H1 (cell line): Measurements from ENCODE around the gene HTR3B. TPM values are rescaled to one million over a fixed set of nuclear protein-coding genes. Genes with fewer than 3 reads are reported as not detected.

Experiments
- CTCF ChIA-PET: fragments of 300-600 bp; sonication (Branson Sonifier 250); formaldehyde crosslinking; loops from one replicate; lab custom pipeline; 2021; ENCODE audit not compliant: partially characterized antibody; lab: Charles Lee
- POLR2A ChIA-PET: fragments of 300-600 bp; sonication (Branson Sonifier 250); formaldehyde crosslinking; loops from one replicate; lab custom pipeline; 2021; ENCODE audit warnings: inconsistent platforms; ENCODE audit not compliant: partially characterized antibody; lab: Charles Lee
- DNase-seq, 2 experiments: peaks; one replicate each; pipeline versions ENCODE4 v3.0.0 to v3.0.0-alpha.2; 2010 to 2022; ENCODE audit warnings: low spot score in 2 of 2, low read depth in 1 of 2, mixed read lengths in 1 of 2
- FAIRE-seq: peaks from 2 replicates; lab custom pipeline; 2011; peaks lifted over from hg19 to GRCh38; lab: Jason Lieb, UNC
- H2AFZ ChIP-seq: 2 replicates; pipeline ENCODE4 v1.8.1; 2012; ENCODE audit warnings: low read length, inconsistent platforms
- H2AK5ac ChIP-seq: 2 replicates; pipeline ENCODE4 v1.6.1; 2013; ENCODE audit warnings: low read depth, low read length
- H2BK120ac ChIP-seq: replicated peaks from 2 replicates; pipeline ENCODE3; 2013; ENCODE audit warnings: low read depth, low read length, inconsistent platforms
- H2BK12ac ChIP-seq: 2 replicates; pipeline ENCODE4 v1.6.1; 2013; ENCODE audit warnings: low read depth, low read length
- H2BK15ac ChIP-seq: 2 replicates; pipeline ENCODE4 v1.6.1; 2013; ENCODE audit warnings: low read length
- H2BK20ac ChIP-seq: 2 replicates; pipeline ENCODE4 v1.6.1; 2013; ENCODE audit warnings: low read length
- H2BK5ac ChIP-seq: 2 replicates; pipeline ENCODE4 v1.6.1; 2013; ENCODE audit warnings: low read depth, low read length
- H3K14ac ChIP-seq: 2 replicates; pipeline ENCODE4 v1.6.1; 2013; ENCODE audit warnings: inconsistent platforms; ENCODE audit not compliant: insufficient read length
- H3K18ac ChIP-seq: 2 replicates; pipeline ENCODE4 v1.6.1; 2013; ENCODE audit warnings: low read length; ENCODE audit errors: extremely low read depth
- H3K23ac ChIP-seq: 2 replicates; pipeline ENCODE4 v1.6.1; 2013; ENCODE audit warnings: inconsistent platforms; ENCODE audit not compliant: insufficient read length
- H3K23me2 ChIP-seq: 2 replicates; pipeline ENCODE4 v1.6.1; 2013; ENCODE audit warnings: low read depth, low read length
- H3K27ac ChIP-seq: 2 replicates; pipeline ENCODE4 v1.6.1; 2011; ENCODE audit warnings: low read depth, low read length, inconsistent platforms
- H3K27me3 ChIP-seq, 4 experiments: replicated peaks in 1 of 4; 1 replicate in 1 of 4; 2 replicates in 3 of 4; pipeline versions ENCODE4 v1.6.1 to v1.8.1; 2011 to 2013; ENCODE audit warnings: low read length in 3 of 4, mild to moderate bottlenecking in 3 of 4, inconsistent platforms in 2 of 4, mixed read lengths in 2 of 4, moderate library complexity in 1 of 4; ENCODE audit not compliant: control insufficient read depth in 3 of 4, insufficient read depth in 3 of 4; ENCODE audit errors: extremely low read depth in 1 of 4
- H3K36me3 ChIP-seq, 4 experiments: 2 replicates each; pipeline versions ENCODE4 v1.6.1 to v1.8.1; 2011 to 2013; ENCODE audit warnings: mild to moderate bottlenecking in 4 of 4, low read length in 3 of 4, moderate library complexity in 2 of 4, control low read depth in 1 of 4, inconsistent platforms in 1 of 4; ENCODE audit not compliant: insufficient read depth in 4 of 4, control insufficient read depth in 2 of 4
- H3K4ac ChIP-seq: replicated peaks from 2 replicates; pipeline ENCODE3; 2013; ENCODE audit warnings: low read length, low read depth, mixed read lengths, inconsistent platforms; ENCODE audit not compliant: insufficient read length
- H3K4me1 ChIP-seq, 4 experiments: replicated peaks in 1 of 4; 1 replicate in 1 of 4; 2 replicates in 3 of 4; pipeline versions ENCODE4 v1.6.1 to v1.8.1; 2011 to 2013; ENCODE audit warnings: low read length in 3 of 4, inconsistent platforms in 2 of 4, mixed read lengths in 1 of 4; ENCODE audit not compliant: insufficient read depth in 4 of 4, control insufficient read depth in 3 of 4
- H3K4me2 ChIP-seq, 2 experiments: 2 replicates each; pipeline versions ENCODE4 v1.6.1 to v1.8.1; 2011 to 2013; ENCODE audit warnings: low read depth in 2 of 2, low read length in 2 of 2, control low read depth in 1 of 2, inconsistent platforms in 1 of 2, mild to moderate bottlenecking in 1 of 2; ENCODE audit not compliant: insufficient read depth in 1 of 2
- H3K4me3 ChIP-seq, 4 experiments: fragments of 200-600, 300-600 bp in 1 of 4; sonication (generic), shearing (Covaris generic), sonication (Bioruptor Twin) in 1 of 4; 2 replicates each; pipeline versions ENCODE4 v1.5.1 to v1.8.1; 2011 to 2016; ENCODE audit warnings: low read length in 4 of 4, low read depth in 3 of 4, control low read depth in 2 of 4, inconsistent platforms in 2 of 4, mild to moderate bottlenecking in 2 of 4, mixed read lengths in 1 of 4, moderate library complexity in 1 of 4; ENCODE audit not compliant: insufficient read depth in 2 of 4; ENCODE audit errors: extremely low read depth in 1 of 4
- H3K56ac ChIP-seq: replicated peaks from 2 replicates; pipeline ENCODE3; 2013; ENCODE audit warnings: low read depth, mild to moderate bottlenecking, mixed read lengths, low read length, inconsistent platforms; ENCODE audit not compliant: insufficient read length
- H3K79me1 ChIP-seq: 2 replicates; pipeline ENCODE4 v1.6.1; 2013; ENCODE audit warnings: low read depth, low read length, control low read depth
- H3K79me2 ChIP-seq, 2 experiments: 2 replicates each; pipeline versions ENCODE4 v1.6.1 to v1.8.1; 2012 to 2013; ENCODE audit warnings: low read length in 2 of 2, mild to moderate bottlenecking in 2 of 2, inconsistent platforms in 1 of 2; ENCODE audit not compliant: insufficient read depth in 2 of 2, control insufficient read depth in 1 of 2
- H3K9ac ChIP-seq, 4 experiments: replicated peaks in 1 of 4; 1 replicate in 1 of 4; 2 replicates in 3 of 4; pipeline versions ENCODE4 v1.6.1 to v1.8.1; 2011 to 2013; ENCODE audit warnings: low read depth in 3 of 4, low read length in 3 of 4, control low read depth in 2 of 4, mild to moderate bottlenecking in 2 of 4, moderate library complexity in 2 of 4, inconsistent platforms in 1 of 4; ENCODE audit errors: extremely low read depth in 1 of 4
- H3K9me3 ChIP-seq, 2 experiments: 2 replicates each; pipeline versions ENCODE4 v1.6.1 to v1.8.1; 2012 to 2013; ENCODE audit warnings: mild to moderate bottlenecking in 2 of 2, moderate library complexity in 2 of 2, control low read depth in 1 of 2, inconsistent platforms in 1 of 2, low read depth in 1 of 2, low read length in 1 of 2, mixed read lengths in 1 of 2; ENCODE audit not compliant: insufficient read depth in 2 of 2
- H4K20me1 ChIP-seq, 2 experiments: replicated peaks in 1 of 2; 2 replicates each; pipeline versions ENCODE3 to v1.8.1; 2011 to 2013; ENCODE audit warnings: inconsistent platforms in 2 of 2, low read length in 2 of 2, mild to moderate bottlenecking in 1 of 2; ENCODE audit not compliant: insufficient read depth in 2 of 2, control insufficient read depth in 1 of 2
- H4K5ac ChIP-seq: 2 replicates; pipeline ENCODE4 v1.6.1; 2013; ENCODE audit warnings: low read length, low read depth, mixed read lengths, inconsistent platforms; ENCODE audit not compliant: insufficient read length
- H4K8ac ChIP-seq: 2 replicates; pipeline ENCODE4 v1.8.0; 2013; ENCODE audit warnings: mild to moderate bottlenecking, moderate library complexity, low read length, inconsistent platforms; ENCODE audit not compliant: insufficient read depth; ENCODE audit errors: extremely low read depth
- H4K91ac ChIP-seq: replicated peaks from 2 replicates; pipeline ENCODE3; 2013; ENCODE audit warnings: low read length, mixed read lengths, inconsistent platforms; ENCODE audit not compliant: insufficient read length
- BACH1 ChIP-seq: IDR thresholded peaks from 2 replicates; pipeline ENCODE4 v1.6.1; 2012; ENCODE audit warnings: low read length, improper control_type of control experiment
- CREB1 ChIP-seq: IDR thresholded peaks from 2 replicates; pipeline ENCODE4 v1.6.1; 2012; ENCODE audit warnings: inconsistent platforms
- CTCF ChIP-seq, 3 experiments: IDR thresholded peaks; 1 replicate in 2 of 3; 2 replicates in 1 of 3; pipeline versions ENCODE4 v1.5.1 to v1.6.1; 2011; ENCODE audit warnings: low read length in 3 of 3, mild to moderate bottlenecking in 3 of 3, inconsistent platforms in 2 of 3, low read depth in 1 of 3, moderate library complexity in 1 of 3; ENCODE audit not compliant: insufficient read depth in 1 of 3; ENCODE audit errors: control extremely low read depth in 1 of 3
- EGR1 ChIP-seq: IDR thresholded peaks from 2 replicates; pipeline ENCODE4 v1.6.1; 2011; ENCODE audit warnings: low read depth, low read length, borderline replicate concordance
- GABPA ChIP-seq: IDR thresholded peaks from 2 replicates; pipeline ENCODE4 v1.6.1; 2011; ENCODE audit warnings: mild to moderate bottlenecking, low read length, moderate library complexity, borderline replicate concordance; ENCODE audit not compliant: insufficient read depth
- HDAC2 ChIP-seq, 2 experiments: fragments of 300-600 bp in 1 of 2; sonication (generic) in 1 of 2; IDR thresholded peaks; 2 replicates each; pipeline ENCODE4 v1.6.1; 2011 to 2012; ENCODE audit warnings: low read depth in 2 of 2, low read length in 2 of 2, mild to moderate bottlenecking in 2 of 2, moderate library complexity in 2 of 2, borderline replicate concordance in 1 of 2, inconsistent platforms in 1 of 2
- HDAC6 ChIP-seq: IDR thresholded peaks from one replicate; pipeline ENCODE4 v1.7.1; 2012; ENCODE audit warnings: low read depth, mild to moderate bottlenecking, inconsistent platforms, low read length, moderate library complexity
- JUN ChIP-seq: IDR thresholded peaks from 2 replicates; pipeline ENCODE4 v1.6.1; 2011; ENCODE audit warnings: low read depth, mild to moderate bottlenecking, improper control_type of control experiment, low read length
- KDM5A ChIP-seq: fragments of 200-600 bp; IDR thresholded peaks from 2 replicates; pipeline ENCODE4 v1.7.1; 2012; ENCODE audit warnings: mild to moderate bottlenecking, low read length, inconsistent platforms, mixed read lengths
- NANOG ChIP-seq: IDR thresholded peaks from 2 replicates; pipeline ENCODE4 v1.6.1; 2011; ENCODE audit warnings: low read length, low read depth, mild to moderate bottlenecking, inconsistent platforms; ENCODE audit not compliant: insufficient read depth, poor library complexity, severe bottlenecking
- POLR2A ChIP-seq, 2 experiments: IDR thresholded peaks; 1 replicate in 1 of 2; 2 replicates in 1 of 2; pipeline ENCODE4 v1.6.1; 2011; ENCODE audit warnings: low read depth in 2 of 2, low read length in 2 of 2, mild to moderate bottlenecking in 2 of 2; ENCODE audit errors: control extremely low read depth in 1 of 2
- SIN3A ChIP-seq, 2 experiments: IDR thresholded peaks in 1 of 2; conservative IDR thresholded peaks in 1 of 2; 2 replicates each; pipeline ENCODE4 v1.6.1; 2011 to 2012; ENCODE audit warnings: low read length in 2 of 2, improper control_type of control experiment in 1 of 2, low read depth in 1 of 2, mild to moderate bottlenecking in 1 of 2
- WGBS, 2 experiments: shearing (Covaris generic) in 1 of 2; methylation state at CpG; one replicate each; pipeline versions ENCODE4 v1.1.6 to v1.1.7; 2013 to 2015; ENCODE audit warnings: low lambda C conversion rate in 2 of 2, mixed read lengths in 2 of 2, inconsistent platforms in 1 of 2, low coverage in 1 of 2, missing lambda C conversion rate in 1 of 2; ENCODE audit not compliant: insufficient replicate concordance in 2 of 2, insufficient coverage in 1 of 2, insufficient read length in 1 of 2; ENCODE audit errors: extremely low coverage in 1 of 2, missing lambda C conversion rate in 1 of 2; 5-methylcytosine and 5-hydroxymethylcytosine counted together
- polyA plus RNA-seq, 7 experiments: library from polyadenylated mRNA; depleted of rRNA in 3 of 7; stranded (reverse) in 5 of 7; unstranded in 2 of 7; fragments of >200 nt in 5 of 7; fragments of 200-250 nt in 2 of 7; gene quantifications; 1 replicate in 5 of 7; 2 replicates in 1 of 7; 4 replicates in 1 of 7; pipeline versions ENCODE4 v1.2.1 to v1.2.3, GENCODE V29; 2011 to 2013; ENCODE audit warnings: missing spikeins in 2 of 7, mixed read lengths in 2 of 7
- total RNA-seq: library from RNA; stranded (reverse); fragmentation: NEBNext Ultra II Directional; extraction: Animal tissue kit (Norgen Biotek cat#: 25700); gene quantifications from 2 replicates; pipeline ENCODE4 v1.2.1, GENCODE V29; 2021

HTR3B gene
- total and polyA plus RNA-seq, 2 of the 8 experiments (the other 6 are each of a cell fraction or from before 2014, with no cell fraction given) = not detected

- Histone ChIP-seq H3K27me3 (no peaks in the 10 kb centered on the region), H2BK5ac (no peak overlapping the region), H3K36me3 (no peaks in the 10 kb centered on the region), H2BK20ac (no peak overlapping the region), H4K8ac (no peak overlapping the region), H3K79me2 (no peaks in the 10 kb centered on the region), H3K14ac (no peak overlapping the region), H3K4me2 (no peak overlapping the region), H2BK12ac (no peak overlapping the region), H3K4me3 (no peak overlapping the region), H3K9ac (no peak overlapping the region), H4K5ac (no peak overlapping the region), H3K79me1 (no peaks in the 10 kb centered on the region), H3K4ac (no peak overlapping the region), H2AFZ (peak overlapping the region; percentile 63; the same call in 1 of the 2 replicates), H3K27ac (no peak overlapping the region), H2BK120ac (no peak overlapping the region), H3K18ac (no peak overlapping the region), H3K56ac (no peak overlapping the region), H3K23ac (no peak overlapping the region), H4K91ac (no peak overlapping the region), H2AK5ac (no peak overlapping the region), H3K9me3 (no peaks in the 10 kb centered on the region), H2BK15ac (no peak overlapping the region), H4K20me1 (no peaks in the 10 kb centered on the region), H3K4me1 (peaks cover 0 to 9% (median 3%) of the 10 kb centered on the region in 4 experiments; a peak in 1 of 7 replicates), H3K23me2 (no peaks in the 10 kb centered on the region)
- DNase-seq (no peak), FAIRE-seq (no peak)
- 87% methylated on average over 8 of the region's 8 CpGs; no CpG with 5 or more reads in 1 of the 2 experiments for WGBS, 2 experiments
- ChIA-PET POLR2A (no interaction called here), CTCF (interaction anchor here (0.7 to 8.0 kb wide), 13 partner anchors 12 to 358 kb away, joined by 3 to 112 read pairs (median 5); no protein-coding TSS in a partner anchor)
- TF ChIP-seq KDM5A = no peak
- TF ChIP-seq SIN3A (conservative IDR thresholded peaks at IDR 0.05 in 1 of 2, IDR thresholded peaks at IDR 0.05 in 1 of 2; ENCODE audit: low read depth in 1 of 2, low read length in 2 of 2) = no peak
- TF ChIP-seq CREB1 = no peak
- no peak for TF ChIP-seq GABPA
- TF ChIP-seq POLR2A (IDR thresholded peaks at IDR 0.05; ENCODE audit: control extremely low read depth in 1 of 2, low read depth in 2 of 2, low read length in 2 of 2) = no peak
- TF ChIP-seq JUN = no peak
- TF ChIP-seq EGR1 = no peak
- no peak for TF ChIP-seq HDAC2 (IDR thresholded peaks at IDR 0.05; ENCODE audit: borderline replicate concordance in 1 of 2, low read depth in 2 of 2, low read length in 2 of 2)
- TF ChIP-seq HDAC6 = no peak
- TF ChIP-seq CTCF (IDR thresholded peaks at IDR 0.05; ENCODE audit: control extremely low read depth in 1 of 3, insufficient read depth in 1 of 3, low read depth in 1 of 3, low read length in 3 of 3) = no peak
- TF ChIP-seq NANOG = no peak
- no peak for TF ChIP-seq BACH1
Observed at GRCh38 chr11:113907681-113908080, 3.1 kb downstream of the HTR3B start.
